HG03064 (cell line): ENCODE data around the gene CHST11.

Experiments used
- ATAC-seq: cut with Tn5 transposase; IDR thresholded peaks from one replicate; pipeline ENCODE4 v1.9.1; 2021; ENCODE audit warnings: low read depth; ENCODE audit not compliant: unreplicated experiment

CHST11 gene

DNA sequence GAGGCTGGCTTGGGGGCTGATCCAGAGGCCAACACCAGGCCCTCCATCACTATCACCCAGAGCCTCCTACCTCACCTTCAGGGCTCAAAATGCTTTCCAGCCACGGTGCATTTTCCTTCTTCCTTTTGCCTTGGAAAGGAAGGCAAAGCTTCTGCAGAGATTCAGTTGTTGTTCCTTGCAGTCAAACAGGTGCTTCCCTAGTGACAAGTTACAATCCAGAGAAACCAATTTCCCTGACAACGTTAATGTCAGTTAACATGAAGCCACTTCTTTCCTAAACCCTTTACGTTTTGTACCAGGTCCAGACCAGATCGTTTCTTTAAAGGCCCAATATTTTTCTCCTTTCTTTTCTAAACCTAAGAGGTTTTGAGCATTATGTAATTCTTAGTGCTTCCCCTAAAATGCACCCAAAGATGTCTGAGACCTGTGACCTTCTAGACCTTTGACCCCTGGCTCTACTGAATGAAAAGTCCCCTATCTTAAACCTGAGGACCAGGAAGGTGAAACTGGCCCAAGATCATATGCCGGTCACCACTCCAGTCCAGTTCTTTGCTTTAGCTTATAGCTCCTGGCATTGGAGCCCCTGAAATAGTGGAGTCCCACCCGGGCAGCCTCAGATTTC, 289.8 kb downstream of the CHST11 start:
- no peak for ATAC-seq

DNA sequence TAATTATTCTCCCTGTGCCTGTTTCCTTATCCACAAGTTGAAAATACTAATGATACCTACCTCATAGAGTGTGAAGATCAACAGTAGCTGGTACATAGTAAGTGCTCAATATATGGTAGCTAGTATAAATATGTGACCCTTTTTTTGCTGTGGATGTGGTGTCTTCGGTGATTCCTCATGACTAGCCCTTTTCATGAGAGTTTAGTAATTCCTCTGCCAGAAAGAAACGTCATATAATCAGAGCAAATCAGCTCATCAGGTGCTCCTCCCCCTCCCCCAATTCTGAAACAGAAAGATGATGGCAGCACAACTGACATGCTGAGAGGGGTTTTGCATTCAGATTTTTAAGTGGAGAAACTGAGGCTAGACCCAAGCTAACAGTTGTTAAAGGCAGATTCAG, 290.6 kb downstream of the CHST11 start:
- ATAC-seq = no peak

DNA sequence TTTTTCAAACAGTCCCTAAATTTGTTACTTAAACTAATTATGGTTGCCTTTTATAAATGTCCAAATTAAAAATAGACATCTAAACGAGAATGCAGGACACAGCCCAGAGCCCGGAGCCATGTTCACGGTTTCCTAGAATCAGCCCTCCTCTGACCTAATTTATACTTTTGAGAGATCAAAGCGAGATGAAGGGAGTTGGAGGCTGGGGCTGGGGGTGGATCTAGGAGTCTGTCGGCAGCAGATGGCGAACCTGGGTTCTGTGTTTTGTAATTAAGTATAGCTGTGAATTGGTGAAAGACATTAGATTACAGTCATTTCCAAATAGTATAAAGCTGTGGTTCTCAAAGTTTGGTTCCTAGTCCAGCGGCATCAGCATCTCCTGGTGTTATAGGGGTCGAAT, 291.2 kb downstream of the CHST11 start:
- ATAC-seq = no peak

DNA sequence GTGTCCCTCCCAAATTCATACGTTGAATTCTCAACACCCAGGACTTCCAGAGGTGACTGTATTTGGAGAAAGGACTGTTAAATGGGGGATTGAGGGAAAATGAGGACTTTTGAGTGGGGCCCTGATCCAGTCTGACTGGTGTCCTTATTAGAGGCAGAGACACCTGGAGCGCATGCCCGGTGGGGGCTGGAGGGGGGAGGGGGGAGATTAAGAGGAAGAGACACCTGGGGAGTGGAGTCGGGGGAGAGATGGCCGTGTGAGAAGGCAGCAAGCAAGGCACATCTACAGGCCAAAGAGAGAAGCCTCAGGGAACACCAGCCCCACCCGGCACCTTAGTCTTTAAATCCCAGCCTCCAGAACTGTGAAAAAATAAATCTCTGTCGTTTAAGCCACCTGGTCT, 291.6 kb downstream of the CHST11 start:
- no peak for ATAC-seq

DNA sequence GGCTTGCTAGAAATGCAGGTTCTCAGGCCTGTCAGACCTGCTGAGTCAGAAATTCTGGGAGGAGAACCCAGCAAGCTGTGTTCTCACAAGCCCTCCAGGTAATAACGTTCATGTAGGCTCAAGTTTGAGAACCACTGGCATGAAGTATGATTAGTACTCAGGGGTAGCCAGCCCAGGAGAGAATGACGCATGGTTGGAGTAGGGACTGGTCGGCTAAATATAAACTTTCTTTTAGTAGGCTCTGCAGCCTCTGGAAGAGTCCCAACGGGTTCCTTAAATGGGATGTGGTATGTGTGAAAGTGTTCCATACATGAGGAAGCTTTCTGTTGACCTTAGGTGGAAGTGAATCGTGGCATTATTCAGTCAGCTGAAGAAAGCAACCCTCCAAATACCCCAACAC, 292.0 kb downstream of the CHST11 start:
- ATAC-seq = no peak

DNA sequence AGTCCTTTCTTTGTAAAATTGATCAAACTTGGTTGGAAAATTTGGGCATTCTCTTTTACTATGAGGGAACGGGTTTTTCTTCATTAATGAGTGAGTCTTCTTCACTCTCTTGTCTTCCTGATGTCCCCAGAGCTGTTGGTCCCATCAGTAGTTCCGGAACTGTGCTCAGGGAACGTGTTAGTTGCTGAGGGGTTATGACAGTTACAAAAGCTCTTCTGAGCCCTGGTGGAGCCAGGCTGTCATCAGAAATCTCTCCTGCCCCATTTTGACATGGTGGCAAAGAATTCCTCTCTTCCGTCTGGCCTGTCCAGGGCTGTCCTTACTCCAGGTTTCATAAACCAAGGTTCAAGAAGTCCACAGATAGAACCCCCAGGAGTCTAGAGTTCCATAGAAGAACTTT, 292.8 kb downstream of the CHST11 start:
- no peak for ATAC-seq

DNA sequence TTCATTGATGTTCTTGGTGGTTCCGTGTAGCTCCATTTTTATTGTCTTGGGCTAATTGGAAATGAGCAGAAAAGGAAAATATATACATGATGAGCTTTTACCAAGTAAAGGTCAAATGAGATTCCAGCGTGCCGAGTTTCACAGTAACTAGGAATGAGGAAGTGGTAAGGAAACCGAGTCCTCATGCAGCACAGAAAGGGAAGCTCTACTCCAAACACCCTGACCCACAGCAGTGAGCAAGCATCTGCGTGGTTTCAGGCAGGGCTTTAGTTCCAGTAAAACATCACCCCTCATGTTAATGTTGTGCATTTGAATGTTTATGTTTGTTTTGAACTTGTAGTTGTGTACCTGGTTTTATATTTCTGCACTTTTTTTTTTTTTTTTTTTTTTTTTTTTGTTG, 293.3 kb downstream of the CHST11 start:
- ATAC-seq = no peak

DNA sequence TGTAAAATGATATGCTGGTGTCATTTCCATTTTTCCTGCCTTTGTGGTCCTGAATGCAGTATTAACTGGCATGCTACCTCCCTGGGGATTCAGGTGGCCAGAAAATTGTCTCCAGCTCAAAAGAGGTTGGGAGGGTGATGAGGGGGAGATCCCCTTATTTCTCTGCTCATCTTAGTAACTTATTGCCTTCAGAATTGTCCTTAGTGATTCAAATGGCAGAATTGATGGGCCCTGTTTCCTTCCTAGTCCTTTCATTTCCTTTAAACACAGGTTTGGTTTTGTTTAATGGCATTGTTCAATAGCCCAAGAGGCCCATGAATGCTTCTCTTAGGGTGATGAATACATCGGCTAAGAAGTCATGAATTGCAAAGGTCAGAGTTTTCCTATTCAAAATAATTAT, 294.4 kb downstream of the CHST11 start:
- no peak for ATAC-seq

DNA sequence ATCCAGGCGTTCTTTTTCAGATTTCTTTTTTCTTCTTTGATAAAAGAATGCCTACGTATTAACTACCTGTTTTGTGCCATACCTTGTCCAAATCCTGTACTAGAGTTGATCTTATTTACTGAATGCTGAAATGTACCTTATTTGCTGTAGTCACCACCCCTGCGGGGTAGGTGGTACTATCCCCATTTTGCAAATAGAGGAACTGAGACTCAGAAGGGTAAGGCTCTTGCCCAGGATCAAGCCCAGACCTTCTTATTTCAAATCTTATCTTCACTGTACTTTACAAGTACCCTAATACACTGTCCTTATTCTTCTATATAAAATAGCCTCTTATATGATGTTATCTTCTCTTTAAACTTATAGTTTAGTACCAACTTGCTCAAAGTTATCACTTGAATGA, 294.8 kb downstream of the CHST11 start:
- peak; percentile 68 for ATAC-seq

DNA sequence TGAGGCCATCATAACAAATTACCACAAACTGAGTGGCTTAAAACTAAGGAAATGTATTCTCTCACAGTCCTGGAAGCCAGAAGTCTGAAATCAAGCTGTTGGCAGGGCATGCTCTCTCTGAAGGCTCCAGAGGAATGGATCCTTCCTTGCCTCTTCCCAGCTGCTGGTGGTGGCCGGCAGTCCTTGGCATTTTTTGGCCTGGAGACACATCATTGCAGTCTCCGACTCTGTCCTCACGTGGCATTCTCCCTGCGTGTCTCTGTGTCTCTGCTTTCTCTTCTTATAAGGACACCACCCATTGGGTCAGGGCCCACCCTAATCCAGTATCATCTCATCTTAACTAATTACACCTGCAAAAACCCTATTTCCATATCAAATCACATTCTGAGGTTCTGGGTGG, 295.3 kb downstream of the CHST11 start:
- ATAC-seq = no peak

DNA sequence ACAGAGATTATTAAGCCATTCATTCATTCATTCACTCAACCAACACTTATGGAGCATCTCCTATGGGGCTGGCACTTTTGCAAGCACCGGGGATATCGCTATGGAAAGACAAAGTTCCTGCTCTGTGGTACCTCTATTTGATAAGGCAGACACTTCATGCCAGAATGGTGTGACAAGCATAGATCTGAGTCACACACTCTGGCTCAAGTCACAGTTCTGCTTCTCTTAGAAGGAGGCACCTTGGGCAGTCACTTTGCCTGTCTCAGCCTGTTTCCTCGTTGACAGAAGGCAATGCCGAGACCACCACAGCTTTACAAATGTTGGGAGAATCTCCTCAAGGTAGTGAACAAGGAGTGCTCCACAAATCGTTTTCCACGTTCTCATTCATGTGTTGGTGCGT, 296.1 kb downstream of the CHST11 start:
- ATAC-seq = no peak

DNA sequence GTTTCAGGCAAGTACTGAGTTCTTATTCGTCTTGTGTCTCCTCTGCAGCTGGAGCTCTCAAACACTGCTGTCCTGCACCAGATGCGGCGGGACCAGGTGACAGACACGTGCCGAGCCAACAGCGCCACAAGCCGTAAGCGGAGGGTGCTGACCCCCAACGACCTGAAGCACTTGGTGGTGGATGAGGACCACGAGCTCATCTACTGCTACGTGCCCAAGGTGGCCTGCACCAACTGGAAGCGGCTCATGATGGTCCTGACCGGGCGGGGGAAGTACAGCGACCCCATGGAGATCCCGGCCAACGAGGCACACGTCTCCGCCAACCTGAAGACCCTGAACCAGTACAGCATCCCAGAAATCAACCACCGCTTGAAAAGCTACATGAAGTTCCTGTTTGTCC, 300.2 kb downstream of the CHST11 start:
- no peak for ATAC-seq

DNA sequence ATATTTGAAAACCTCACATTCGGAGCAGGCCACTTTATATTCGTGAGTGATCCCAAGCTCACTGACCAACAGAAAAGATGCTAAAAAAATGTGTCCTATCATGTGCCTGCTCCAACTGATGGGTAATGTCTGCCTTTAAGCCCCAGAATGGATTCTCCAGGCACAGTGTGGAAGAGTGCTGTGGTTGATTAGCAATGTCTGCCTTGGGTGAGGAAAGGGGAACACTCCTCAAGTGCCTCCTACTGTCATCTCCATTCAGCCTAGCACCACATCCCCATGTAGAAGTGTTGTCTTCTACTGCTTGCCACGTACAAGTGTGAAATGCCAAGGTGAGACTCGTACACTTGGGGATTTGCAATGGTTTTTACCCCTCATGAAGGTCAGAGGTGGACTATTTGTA, 302.0 kb downstream of the CHST11 start:
- ATAC-seq = no peak

DNA sequence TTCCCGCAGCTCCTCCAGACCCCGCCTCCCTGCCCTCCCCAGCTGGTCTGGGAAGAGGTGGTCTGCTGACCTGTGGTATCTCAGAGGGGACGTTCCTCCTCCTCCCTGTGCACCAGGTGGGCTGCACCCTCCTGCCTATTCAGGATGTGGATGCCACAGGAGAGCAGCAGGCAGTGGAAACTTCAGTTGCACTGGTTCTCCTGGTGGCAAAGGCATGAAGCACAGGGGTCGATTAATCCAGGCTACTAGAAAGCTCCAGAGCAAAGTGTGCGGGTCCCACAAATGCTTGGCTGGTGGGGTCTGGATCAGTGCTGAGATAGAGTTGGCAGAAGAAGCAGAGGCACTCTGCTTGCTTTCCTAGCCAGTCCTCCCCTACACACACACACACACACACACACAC, 304.3 kb downstream of the CHST11 start:
- no peak for ATAC-seq

DNA sequence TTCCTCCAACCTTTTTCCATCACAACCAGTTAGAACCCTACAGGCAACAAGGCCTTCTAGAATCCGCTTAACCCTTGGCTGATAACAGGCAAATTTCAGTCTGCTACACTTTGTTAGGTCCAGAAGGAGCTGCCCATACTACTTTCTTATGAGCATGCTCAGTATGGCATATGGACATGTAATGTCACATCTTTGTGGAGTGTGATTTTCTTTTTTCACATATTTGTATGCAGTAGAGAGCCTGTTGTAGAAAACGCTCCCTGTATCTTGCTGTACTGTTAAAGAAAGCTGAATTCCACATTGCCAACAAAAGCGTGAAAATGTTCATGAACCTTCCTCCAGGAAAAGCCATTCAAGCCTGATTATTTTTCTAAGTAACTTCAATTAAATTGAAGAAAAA, 304.9 kb downstream of the CHST11 start:
- ATAC-seq = no peak

DNA sequence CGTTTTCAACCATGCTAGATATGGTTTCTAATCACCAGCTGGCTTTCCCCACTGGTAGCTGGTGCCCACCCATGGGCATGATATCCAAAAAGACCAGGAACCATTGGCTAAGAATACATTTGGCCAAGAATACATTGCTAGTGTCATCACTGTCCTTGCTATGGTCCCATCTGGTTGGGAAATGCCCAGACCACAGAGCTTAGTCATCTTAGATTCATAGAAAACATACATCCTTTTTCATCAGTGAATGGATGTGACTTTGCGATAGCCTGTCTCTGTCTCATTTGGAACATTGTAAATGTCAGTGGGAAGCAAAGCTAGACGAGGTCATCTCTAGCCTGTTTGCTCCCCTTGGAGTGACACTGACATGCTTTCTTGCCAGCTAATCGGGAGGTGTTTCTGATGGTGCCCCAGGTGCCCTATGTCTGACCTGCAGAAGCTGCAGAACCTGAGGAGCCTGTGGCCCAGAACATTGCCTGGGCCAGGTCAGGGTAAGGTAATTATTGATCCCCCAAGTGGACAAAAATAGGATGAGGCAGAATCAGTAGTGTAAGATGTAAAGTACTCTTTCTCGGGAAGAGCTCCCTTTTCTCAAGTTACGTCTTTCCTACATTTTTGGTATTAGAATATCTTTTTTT, 306.5 kb downstream of the CHST11 start:
- ATAC-seq = no peak

DNA sequence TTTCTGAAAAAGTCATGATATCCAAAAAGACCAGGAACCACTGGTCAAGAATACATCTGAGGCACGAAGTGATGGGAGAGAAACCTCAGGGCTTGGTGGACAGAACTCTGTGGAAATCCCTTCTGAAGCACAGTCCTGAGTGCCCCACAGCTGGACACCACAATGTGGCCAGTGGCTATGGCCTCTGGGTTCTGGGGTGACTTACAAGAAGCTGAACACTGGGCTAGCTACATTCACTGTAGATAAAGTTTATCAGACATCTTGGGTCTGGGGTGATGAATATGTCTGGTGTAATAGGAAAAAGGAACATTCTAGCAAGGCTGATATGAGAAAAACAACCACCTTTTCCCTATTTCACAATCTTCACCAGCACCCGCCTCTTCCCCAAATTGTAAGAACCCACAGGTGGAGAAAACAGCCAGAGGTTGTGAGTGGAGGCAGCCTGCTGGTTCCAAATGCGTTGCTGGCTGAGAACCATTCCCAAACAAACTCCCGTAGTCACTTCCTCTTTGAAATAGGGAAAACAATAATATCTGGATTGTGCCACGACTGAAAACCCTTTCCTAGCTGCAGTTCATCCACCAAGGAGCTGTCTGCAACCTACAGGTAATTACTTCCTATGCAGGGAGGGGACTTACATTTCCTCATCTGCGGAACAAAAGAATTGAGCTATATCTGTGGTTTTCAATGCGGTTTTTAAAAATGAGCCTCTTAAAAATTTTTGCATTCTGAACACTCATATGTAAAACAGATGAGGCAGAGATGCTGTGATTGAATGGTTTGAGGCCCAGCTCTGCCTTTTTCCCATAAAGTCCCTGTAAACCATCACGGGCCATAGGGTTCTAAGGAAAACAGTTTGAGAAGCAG, 307.7 kb downstream of the CHST11 start:
- no peak for ATAC-seq

DNA sequence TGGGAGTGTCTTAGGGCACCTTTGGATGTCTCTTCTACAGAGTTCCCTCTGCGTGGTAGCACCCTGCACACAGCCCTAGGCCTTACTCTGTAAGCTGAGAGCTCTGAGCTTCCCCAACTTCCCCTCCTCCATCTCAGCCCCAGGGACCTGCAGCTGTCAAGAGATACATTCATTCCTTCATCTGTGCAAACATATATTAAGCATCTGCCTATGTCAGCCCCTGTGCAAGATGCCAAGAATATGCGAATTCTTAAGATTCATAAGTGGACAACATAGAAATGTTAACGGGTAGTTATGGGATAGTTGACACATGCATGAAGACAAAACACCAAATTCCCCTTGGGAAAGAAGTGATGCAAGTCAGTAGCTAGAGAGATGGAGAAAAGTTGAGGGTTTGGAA, 310.5 kb downstream of the CHST11 start:
- no peak for ATAC-seq

DNA sequence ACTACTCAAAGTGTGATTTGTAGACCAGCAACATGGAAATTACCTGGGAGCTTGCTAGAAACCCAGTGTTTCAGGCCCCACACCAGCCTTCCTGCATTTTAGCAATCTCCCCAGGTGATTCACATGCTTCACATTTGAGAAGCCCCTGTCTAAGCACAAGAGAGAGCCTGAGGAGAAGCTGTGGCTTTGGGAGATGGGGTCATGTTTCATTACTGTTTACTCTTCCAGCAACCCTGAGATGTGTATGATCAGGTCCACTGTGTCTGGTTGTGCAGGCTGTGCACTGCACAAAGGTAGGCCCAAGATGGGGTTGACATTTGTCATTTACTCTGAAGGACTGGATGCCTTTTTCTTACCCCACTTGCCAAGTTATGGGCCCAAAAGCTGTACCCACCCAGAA, 311.3 kb downstream of the CHST11 start:
- no peak for ATAC-seq

DNA sequence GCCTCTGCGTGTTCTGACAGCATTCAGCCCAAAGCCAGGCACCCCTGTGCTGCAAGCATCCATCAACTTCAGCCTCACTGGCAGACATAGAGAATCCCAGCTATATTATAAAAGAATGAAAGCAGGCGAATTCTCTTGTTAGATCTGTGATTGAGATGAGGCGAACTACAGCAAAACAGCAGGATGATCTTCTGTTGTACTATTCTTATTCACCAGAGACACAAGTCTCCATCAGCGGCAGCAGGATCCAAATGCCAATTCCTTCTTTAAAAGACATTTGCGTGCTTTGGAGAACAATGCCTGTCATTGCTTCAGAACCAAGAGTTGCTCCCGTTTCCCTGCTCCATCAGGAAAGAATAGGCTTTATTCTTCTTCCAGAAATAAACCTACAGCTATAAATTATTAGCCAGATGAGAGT, 312.4 kb downstream of the CHST11 start:
- ATAC-seq = no peak

DNA sequence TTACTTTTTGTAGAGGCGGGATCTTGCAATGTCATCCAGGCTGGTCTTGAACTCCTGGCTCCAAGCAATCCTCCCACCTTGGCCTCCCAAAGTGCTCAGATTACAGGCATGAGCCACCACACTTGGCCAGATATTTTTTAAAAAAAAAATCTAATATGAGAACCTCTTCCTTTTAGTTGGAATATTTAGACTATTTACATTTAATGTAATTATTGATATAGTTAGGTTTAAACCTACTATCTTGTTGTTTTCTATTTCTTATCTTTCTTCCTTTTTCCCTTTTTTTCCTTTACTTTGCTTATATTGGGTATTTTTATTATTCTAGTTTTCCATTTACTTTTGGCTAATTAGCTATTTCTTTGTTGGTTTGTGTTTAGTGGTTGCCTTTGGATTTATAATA, 315.6 kb downstream of the CHST11 start:
- ATAC-seq = no peak

DNA sequence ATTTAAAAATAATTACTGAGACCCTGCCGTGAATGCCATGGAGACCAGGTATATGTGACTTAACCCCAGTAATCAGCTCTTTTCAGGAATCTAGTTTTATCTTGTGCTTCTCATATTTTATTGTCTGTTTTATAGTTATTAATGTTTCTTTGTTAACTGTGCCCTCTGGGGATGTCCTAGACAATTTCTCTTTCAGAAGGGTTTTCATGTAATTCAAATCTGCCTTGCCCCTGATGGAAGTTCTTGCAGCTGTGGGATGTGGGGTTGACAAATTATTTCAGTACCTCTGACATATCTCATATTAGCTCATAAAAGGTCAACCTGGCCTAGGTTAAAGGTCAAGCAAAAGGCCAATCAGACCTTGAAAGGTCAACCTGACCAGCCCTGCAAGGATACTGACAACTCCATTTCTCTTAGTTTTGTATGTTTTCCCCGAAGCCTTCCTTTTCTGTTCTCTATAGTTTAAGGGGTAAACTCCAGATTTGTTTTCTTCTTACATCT, 319.0 kb downstream of the CHST11 start:
- ATAC-seq = no peak
